CD14-positive monocyte (primary cell): ENCODE data around the gene ATXN2L. TPM values are rescaled to one million over a fixed set of nuclear protein-coding genes. Genes with fewer than 3 reads are reported as not detected.

Experiments
- DNase-seq, 3 donors: peaks; one replicate each; pipeline ENCODE4 v3.0.0-alpha.2; 2011 to 2022
- H2AFZ ChIP-seq: 2 replicates; pipeline ENCODE4 v1.6.0; 2012; ENCODE audit warnings: mild to moderate bottlenecking, low read depth, low read length, inconsistent platforms; ENCODE audit not compliant: insufficient read depth, poor library complexity, severe bottlenecking
- H3K27ac ChIP-seq, 2 donors: 1 replicate in 1 of 2; 2 replicates in 1 of 2; pipeline ENCODE4 v1.5.1; 2012 to 2013; ENCODE audit warnings: low read length in 2 of 2, control low read depth in 1 of 2, inconsistent platforms in 1 of 2, low read depth in 1 of 2, mild to moderate bottlenecking in 1 of 2
- H3K27me3 ChIP-seq, 2 donors: one replicate each; pipeline versions ENCODE4 v1.6.0 to v1.6.1; 2011 to 2013; ENCODE audit warnings: low read length in 2 of 2; ENCODE audit not compliant: control insufficient read depth in 2 of 2, insufficient read depth in 2 of 2
- H3K36me3 ChIP-seq, 2 donors: replicated peaks in 1 of 2; 1 replicate in 1 of 2; 2 replicates in 1 of 2; pipeline versions ENCODE4 v1.5.1 to v1.6.1; 2012 to 2013; ENCODE audit warnings: low read length in 2 of 2, control low read depth in 1 of 2, inconsistent platforms in 1 of 2, mild to moderate bottlenecking in 1 of 2; ENCODE audit not compliant: insufficient read depth in 2 of 2, control insufficient read depth in 1 of 2
- H3K4me1 ChIP-seq, 2 donors: 1 replicate in 1 of 2; 2 replicates in 1 of 2; pipeline versions ENCODE4 v1.5.1 to v1.6.1; 2012 to 2013; ENCODE audit warnings: low read length in 2 of 2, control low read depth in 1 of 2, inconsistent platforms in 1 of 2, mild to moderate bottlenecking in 1 of 2, moderate library complexity in 1 of 2; ENCODE audit not compliant: insufficient read depth in 2 of 2, control insufficient read depth in 1 of 2
- H3K4me2 ChIP-seq: replicated peaks from 2 replicates; pipeline ENCODE3; 2012; ENCODE audit warnings: low read length, moderate library complexity, mild to moderate bottlenecking; ENCODE audit not compliant: poor library complexity, severe bottlenecking; ENCODE audit errors: extremely low read depth
- H3K4me3 ChIP-seq, 3 experiments: fragments of 200-600 bp in 1 of 3; sonication (generic) in 1 of 3; replicated peaks in 1 of 3; 1 replicate in 2 of 3; 2 replicates in 1 of 3; pipeline ENCODE4 v1.5.1; 2011 to 2013; ENCODE audit warnings: low read length in 3 of 3, mild to moderate bottlenecking in 3 of 3, control low read depth in 2 of 3, low read depth in 2 of 3, inconsistent platforms in 1 of 3, moderate library complexity in 1 of 3
- H3K79me2 ChIP-seq: 2 replicates; pipeline ENCODE4 v1.6.0; 2012; ENCODE audit warnings: mild to moderate bottlenecking, control low read depth, inconsistent platforms, low read length, moderate library complexity; ENCODE audit not compliant: insufficient read depth
- H3K9ac ChIP-seq: 2 replicates; pipeline ENCODE4 v1.6.0; 2017; ENCODE audit warnings: low read length, mild to moderate bottlenecking; ENCODE audit not compliant: insufficient read depth, poor library complexity, severe bottlenecking
- H3K9me3 ChIP-seq, 2 donors: replicated peaks in 1 of 2; 1 replicate in 1 of 2; 2 replicates in 1 of 2; pipeline versions ENCODE4 v1.5.1 to v1.6.1; 2012 to 2013; ENCODE audit warnings: low read length in 2 of 2, control low read depth in 1 of 2; ENCODE audit not compliant: control insufficient read depth in 1 of 2, insufficient read depth in 1 of 2
- H4K20me1 ChIP-seq: 2 replicates; pipeline ENCODE4 v1.6.0; 2012; ENCODE audit warnings: mild to moderate bottlenecking, low read length, control low read depth, moderate library complexity; ENCODE audit not compliant: insufficient read depth
- H3K27ac Mint-ChIP-seq, 7 donors: one replicate each; pipeline ENCODE4 v1.8.0; 2020; ENCODE audit warnings: mild to moderate bottlenecking in 7 of 7, mixed read lengths in 7 of 7, moderate library complexity in 6 of 7, inconsistent platforms in 2 of 7
- H3K27me3 Mint-ChIP-seq, 3 donors: one replicate each; pipeline ENCODE4 v1.8.0; 2021 to 2022; ENCODE audit warnings: low read depth in 3 of 3, mild to moderate bottlenecking in 3 of 3, mixed read lengths in 3 of 3, moderate library complexity in 3 of 3, inconsistent platforms in 1 of 3
- H3K36me3 Mint-ChIP-seq, 2 donors: one replicate each; pipeline ENCODE4 v1.8.0; 2020; ENCODE audit warnings: mixed read lengths in 2 of 2, inconsistent platforms in 1 of 2, mild to moderate bottlenecking in 1 of 2
- H3K4me1 Mint-ChIP-seq: one replicate; pipeline ENCODE4 v1.8.0; 2020; ENCODE audit warnings: mild to moderate bottlenecking, mixed read lengths
- H3K4me3 Mint-ChIP-seq, 2 donors: one replicate each; pipeline ENCODE4 v1.8.0; 2020; ENCODE audit warnings: mild to moderate bottlenecking in 2 of 2, mixed read lengths in 2 of 2, moderate library complexity in 1 of 2
- H3K9me3 Mint-ChIP-seq, 7 donors: one replicate each; pipeline ENCODE4 v1.8.0; 2020 to 2022; ENCODE audit warnings: mixed read lengths in 7 of 7, mild to moderate bottlenecking in 6 of 7, moderate library complexity in 6 of 7, inconsistent platforms in 2 of 7
- WGBS: methylation state at CpG from one replicate; pipeline ENCODE4 v1.1.5; 2013; ENCODE audit warnings: missing lambda C conversion rate; ENCODE audit not compliant: insufficient coverage; 5-methylcytosine and 5-hydroxymethylcytosine counted together
- intact Hi-C, 2 donors: fragments of 100-400 bp; cut with micrococcal nuclease; formaldehyde crosslinking; loops; one replicate each; pipeline versions ENCODE4 v1.15.0 to v1.15.1; 2023
- polyA plus RNA-seq, 3 donors: library from polyadenylated mRNA; depleted of rRNA in 1 of 3; unstranded in 2 of 3; stranded (reverse) in 1 of 3; fragments of 300-500 nt in 2 of 3; fragments of >200 nt in 1 of 3; fragmentation: Illumina TruSeq in 2 of 3; gene quantifications; 1 replicate in 2 of 3; 2 replicates in 1 of 3; pipeline ENCODE4 v1.2.3, GENCODE V29; 2012 to 2021
- TF ChIP-seq, protein P1 (sequence below): fragments of 200-600 bp; IDR thresholded peaks from one replicate; pipeline ENCODE4 v1.8.0; 2022; ENCODE audit warnings: antibody characterized with exemption, mild to moderate bottlenecking

ATXN2L gene
- polyA plus RNA-seq, 3 donors: 4.8 to 118 (median 10.2) TPM

DNA sequence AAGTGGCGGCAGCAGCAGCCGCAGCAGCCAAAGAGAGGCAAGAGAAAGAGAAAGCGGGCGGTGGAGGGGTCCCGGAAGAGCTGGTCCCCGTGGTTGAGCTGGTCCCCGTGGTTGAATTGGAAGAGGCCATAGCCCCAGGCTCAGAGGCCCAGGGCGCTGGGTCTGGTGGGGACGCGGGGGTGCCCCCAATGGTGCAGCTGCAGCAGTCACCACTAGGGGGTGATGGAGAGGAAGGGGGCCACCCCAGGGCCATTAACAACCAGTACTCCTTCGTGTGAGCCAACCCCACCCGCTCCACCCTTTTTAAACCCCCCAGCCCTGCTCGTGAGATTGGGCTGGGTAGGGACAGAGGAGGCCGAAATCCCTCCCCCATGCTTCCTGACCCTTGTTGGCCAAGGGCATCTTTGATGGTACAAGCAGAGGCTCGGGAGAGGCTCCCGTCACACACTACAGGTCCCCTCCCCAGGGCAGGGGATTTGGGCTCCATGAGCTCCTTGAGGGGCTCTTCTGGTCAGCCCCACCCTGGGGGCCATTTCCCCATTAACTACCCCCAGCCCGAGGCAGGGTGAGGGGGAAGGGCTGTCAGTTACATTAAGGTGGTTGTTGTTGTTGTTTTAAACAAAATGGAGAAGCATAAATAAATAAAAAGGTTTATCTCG, 50.9 kb downstream of the ATXN2L start:
- H3K9me3 Mint-ChIP-seq: peaks cover 0 to under 1% (median 0%) of the 10 kb centered on the region in 7 donors
- H4K20me1 ChIP-seq: peaks cover 19% of the 10 kb centered on the region
- H3K4me3 ChIP-seq: no peak overlapping the region
- H3K79me2 ChIP-seq: no peaks in the 10 kb centered on the region
- H3K4me1 ChIP-seq: no peaks in the 10 kb centered on the region
- H3K27me3 ChIP-seq: no peaks in the 10 kb centered on the region
- H3K27me3 Mint-ChIP-seq: peaks cover under 1 to 5% (median 3%) of the 10 kb centered on the region in 3 donors
- H3K9me3 ChIP-seq: no peaks in the 10 kb centered on the region
- intact Hi-C loops: loop anchor here (2.0 to 5.0 kb wide), 2 partner anchors 71 to 74 kb away; no protein-coding TSS in a partner anchor
- H3K27ac Mint-ChIP-seq: peak overlapping the region in 3 of 7 donors; percentile 14 to 36 (median 32)
- no peak overlapping the region for H3K9ac ChIP-seq
- peaks cover 5% of the 10 kb centered on the region for H3K4me1 Mint-ChIP-seq
- DNase-seq: peak; percentile 11 to 37 (median 21)
- H2AFZ ChIP-seq: no peak overlapping the region
- H3K36me3 ChIP-seq: peaks cover 47 to 59% of the 10 kb centered on the region in 2 donors
- no peak overlapping the region for H3K27ac ChIP-seq
- no peak overlapping the region for H3K4me2 ChIP-seq
- WGBS: 97% methylated on average over 4 of the region's 18 CpGs
- no peak overlapping the region for H3K4me3 Mint-ChIP-seq
- H3K36me3 Mint-ChIP-seq: peaks cover 44 to 60% of the 10 kb centered on the region in 2 donors
- TF ChIP-seq, protein P1, sequence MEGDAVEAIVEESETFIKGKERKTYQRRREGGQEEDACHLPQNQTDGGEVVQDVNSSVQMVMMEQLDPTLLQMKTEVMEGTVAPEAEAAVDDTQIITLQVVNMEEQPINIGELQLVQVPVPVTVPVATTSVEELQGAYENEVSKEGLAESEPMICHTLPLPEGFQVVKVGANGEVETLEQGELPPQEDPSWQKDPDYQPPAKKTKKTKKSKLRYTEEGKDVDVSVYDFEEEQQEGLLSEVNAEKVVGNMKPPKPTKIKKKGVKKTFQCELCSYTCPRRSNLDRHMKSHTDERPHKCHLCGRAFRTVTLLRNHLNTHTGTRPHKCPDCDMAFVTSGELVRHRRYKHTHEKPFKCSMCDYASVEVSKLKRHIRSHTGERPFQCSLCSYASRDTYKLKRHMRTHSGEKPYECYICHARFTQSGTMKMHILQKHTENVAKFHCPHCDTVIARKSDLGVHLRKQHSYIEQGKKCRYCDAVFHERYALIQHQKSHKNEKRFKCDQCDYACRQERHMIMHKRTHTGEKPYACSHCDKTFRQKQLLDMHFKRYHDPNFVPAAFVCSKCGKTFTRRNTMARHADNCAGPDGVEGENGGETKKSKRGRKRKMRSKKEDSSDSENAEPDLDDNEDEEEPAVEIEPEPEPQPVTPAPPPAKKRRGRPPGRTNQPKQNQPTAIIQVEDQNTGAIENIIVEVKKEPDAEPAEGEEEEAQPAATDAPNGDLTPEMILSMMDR: peak; percentile 89

DNA sequence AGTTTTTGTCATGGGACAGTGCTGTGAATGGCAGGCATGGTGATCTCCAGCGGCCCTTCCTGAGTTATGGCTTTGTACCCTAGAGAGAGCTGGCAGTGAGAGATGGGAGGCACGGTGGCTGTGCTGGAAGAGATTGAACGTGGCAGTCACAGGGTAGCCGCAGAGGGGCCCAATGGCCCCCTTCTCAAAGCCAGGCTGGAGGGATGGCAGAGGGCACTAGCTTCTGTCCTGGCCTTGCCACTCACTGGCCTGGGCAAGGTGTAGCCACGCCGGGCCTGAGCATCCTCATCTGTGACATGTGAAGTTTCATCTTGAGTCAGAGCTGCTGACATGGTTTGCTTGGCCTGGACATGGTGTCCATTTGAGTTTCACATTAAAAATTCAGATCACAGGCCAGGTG, 51.6 kb downstream of the ATXN2L start:
- H3K27me3 ChIP-seq: no peaks in the 10 kb centered on the region
- Mint-ChIP-seq H3K27ac (no peak overlapping the region), H3K4me3 (no peak overlapping the region), H3K4me1 (peaks cover 12% of the 10 kb centered on the region), H3K9me3 (no peaks in the 10 kb centered on the region), H3K27me3 (peaks cover 3 to 13% (median 7%) of the 10 kb centered on the region in 3 donors), H3K36me3 (peaks cover 37 to 53% of the 10 kb centered on the region in 2 donors)
- no peak overlapping the region for H3K4me3 ChIP-seq
- TF ChIP-seq, protein P1: no peak
- H3K4me1 ChIP-seq: peaks cover 5 to 7% of the 10 kb centered on the region in 2 donors
- peaks cover 19% of the 10 kb centered on the region for H4K20me1 ChIP-seq
- H3K9me3 ChIP-seq: no peaks in the 10 kb centered on the region
- 100% methylated on average over 5 of the region's 6 CpGs for WGBS
- H3K36me3 ChIP-seq: peaks cover 39 to 51% of the 10 kb centered on the region in 2 donors
- H3K4me2 ChIP-seq: no peak overlapping the region
- no peak overlapping the region for H3K27ac ChIP-seq
- H3K79me2 ChIP-seq: no peaks in the 10 kb centered on the region
- no peak for DNase-seq
- intact Hi-C loops: loop anchor here in 1 of 2 donors (5.0 kb wide), 1 partner anchor 73 kb away; no protein-coding TSS in a partner anchor
- H3K9ac ChIP-seq: no peak overlapping the region
- no peak overlapping the region for H2AFZ ChIP-seq
